Nephron progenitor cell (in vitro differentiated cells): ENCODE data around the gene PDCD5.

Experiments
- DNase-seq: peaks from one replicate; pipeline ENCODE4 v3.0.0; 2021
- H3K27ac Mint-ChIP-seq: 2 replicates; pipeline ENCODE4 v1.8.0; 2021; ENCODE audit warnings: mild to moderate bottlenecking, moderate library complexity, mixed read lengths
- H3K27me3 Mint-ChIP-seq: 2 replicates; pipeline ENCODE4 v1.8.0; 2021; ENCODE audit warnings: mild to moderate bottlenecking, low read depth, mixed read lengths; ENCODE audit not compliant: poor library complexity
- H3K36me3 Mint-ChIP-seq: 2 replicates; pipeline ENCODE4 v1.8.0; 2021; ENCODE audit warnings: low read depth, mixed read lengths
- H3K4me1 Mint-ChIP-seq: 2 replicates; pipeline ENCODE4 v1.8.0; 2021; ENCODE audit warnings: mixed read lengths
- H3K4me3 Mint-ChIP-seq: 2 replicates; pipeline ENCODE4 v1.8.0; 2021; ENCODE audit warnings: mild to moderate bottlenecking, moderate library complexity, mixed read lengths
- H3K9me3 Mint-ChIP-seq: 2 replicates; pipeline ENCODE4 v1.8.0; 2021; ENCODE audit warnings: mild to moderate bottlenecking, moderate library complexity, mixed read lengths
- TF ChIP-seq, protein P1 (sequence below): fragments of 200-600 bp; sonication (generic); IDR thresholded peaks from 2 replicates; pipeline ENCODE4 v1.5.0; 2021; ENCODE audit warnings: antibody characterized with exemption

PDCD5 gene

DNA sequence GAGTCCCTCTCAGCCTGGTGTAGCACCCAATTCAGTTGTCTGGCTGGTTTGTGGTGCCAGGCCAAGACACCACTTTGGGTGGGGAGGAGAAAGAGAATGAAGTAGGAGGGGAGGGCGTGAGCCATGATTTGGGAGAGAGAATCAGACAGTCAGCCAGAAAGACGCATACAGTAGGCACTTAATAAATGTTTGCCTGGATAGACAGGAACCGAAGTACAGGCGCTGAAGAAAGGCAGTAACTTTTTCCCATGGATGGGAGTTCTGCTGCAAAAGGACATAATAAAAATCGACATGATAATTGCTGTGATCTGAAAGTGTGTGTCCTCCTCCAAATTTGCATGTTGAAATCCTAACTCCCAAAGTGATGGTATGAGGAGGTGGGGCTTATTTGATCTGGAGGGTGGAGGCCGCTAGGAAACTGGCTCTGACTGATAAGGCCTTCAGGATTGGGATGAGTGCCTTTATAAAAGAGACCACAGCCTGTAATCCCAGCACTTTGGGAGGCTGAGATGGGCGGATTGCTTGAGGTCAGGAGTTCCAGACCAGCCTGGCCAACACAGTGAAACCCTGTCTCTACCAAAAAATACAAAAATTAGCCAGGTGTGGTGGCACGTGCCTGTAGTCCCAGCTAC, 38.4 kb upstream of the PDCD5 start:
- H3K27me3 Mint-ChIP-seq, result peaks cover 13% of the 10 kb centered on the region
- no peaks in the 10 kb centered on the region for H3K36me3 Mint-ChIP-seq
- H3K9me3 Mint-ChIP-seq, result no peaks in the 10 kb centered on the region
- no peak overlapping the region for H3K4me3 Mint-ChIP-seq
- no peak for DNase-seq
- TF ChIP-seq, protein P1, sequence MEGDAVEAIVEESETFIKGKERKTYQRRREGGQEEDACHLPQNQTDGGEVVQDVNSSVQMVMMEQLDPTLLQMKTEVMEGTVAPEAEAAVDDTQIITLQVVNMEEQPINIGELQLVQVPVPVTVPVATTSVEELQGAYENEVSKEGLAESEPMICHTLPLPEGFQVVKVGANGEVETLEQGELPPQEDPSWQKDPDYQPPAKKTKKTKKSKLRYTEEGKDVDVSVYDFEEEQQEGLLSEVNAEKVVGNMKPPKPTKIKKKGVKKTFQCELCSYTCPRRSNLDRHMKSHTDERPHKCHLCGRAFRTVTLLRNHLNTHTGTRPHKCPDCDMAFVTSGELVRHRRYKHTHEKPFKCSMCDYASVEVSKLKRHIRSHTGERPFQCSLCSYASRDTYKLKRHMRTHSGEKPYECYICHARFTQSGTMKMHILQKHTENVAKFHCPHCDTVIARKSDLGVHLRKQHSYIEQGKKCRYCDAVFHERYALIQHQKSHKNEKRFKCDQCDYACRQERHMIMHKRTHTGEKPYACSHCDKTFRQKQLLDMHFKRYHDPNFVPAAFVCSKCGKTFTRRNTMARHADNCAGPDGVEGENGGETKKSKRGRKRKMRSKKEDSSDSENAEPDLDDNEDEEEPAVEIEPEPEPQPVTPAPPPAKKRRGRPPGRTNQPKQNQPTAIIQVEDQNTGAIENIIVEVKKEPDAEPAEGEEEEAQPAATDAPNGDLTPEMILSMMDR, result no peak
- no peak overlapping the region for H3K27ac Mint-ChIP-seq
- H3K4me1 Mint-ChIP-seq, result no peaks in the 10 kb centered on the region

GRCh38 chr19:32543115-32543900, 37.7 kb upstream of the PDCD5 start:
- H3K4me3 Mint-ChIP-seq, result no peak overlapping the region
- no peaks in the 10 kb centered on the region for H3K9me3 Mint-ChIP-seq
- no peaks in the 10 kb centered on the region for H3K4me1 Mint-ChIP-seq
- peaks cover 10% of the 10 kb centered on the region for H3K27me3 Mint-ChIP-seq
- H3K27ac Mint-ChIP-seq, result no peak overlapping the region
- no peaks in the 10 kb centered on the region for H3K36me3 Mint-ChIP-seq
- TF ChIP-seq, protein P1, result no peak
- no peak for DNase-seq

DNA sequence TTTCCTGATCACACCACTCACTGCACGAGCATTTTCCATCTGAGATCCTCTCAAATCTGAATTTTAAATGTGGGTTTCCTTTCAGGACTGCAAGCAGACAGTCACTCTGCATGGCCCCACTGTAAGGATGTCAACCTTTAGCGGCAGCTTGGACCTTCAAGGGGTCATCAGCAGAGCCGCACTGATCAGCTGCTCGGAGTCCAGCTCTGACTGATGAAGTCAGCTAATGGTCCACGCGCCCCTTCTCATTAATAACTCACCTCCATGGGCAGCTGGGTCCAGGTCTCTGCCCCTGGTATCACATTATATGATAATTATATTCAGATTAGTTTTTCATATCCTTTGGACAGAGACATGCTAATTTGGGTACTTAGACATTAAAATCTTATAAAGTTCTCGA, 36.1 kb upstream of the PDCD5 start:
- Mint-ChIP-seq H3K36me3 (no peaks in the 10 kb centered on the region), H3K27ac (no peak overlapping the region), H3K4me3 (no peak overlapping the region), H3K27me3 (peaks cover 10% of the 10 kb centered on the region), H3K4me1 (no peaks in the 10 kb centered on the region), H3K9me3 (no peaks in the 10 kb centered on the region)
- TF ChIP-seq, protein P1, result no peak
- DNase-seq, result no peak

- Mint-ChIP-seq H3K36me3 (no peaks in the 10 kb centered on the region), H3K4me3 (no peak overlapping the region), H3K27me3 (peaks cover 5% of the 10 kb centered on the region), H3K27ac (no peak overlapping the region), H3K4me1 (no peaks in the 10 kb centered on the region), H3K9me3 (peaks cover 3% of the 10 kb centered on the region)
- DNase-seq, result no peak
- TF ChIP-seq, protein P1, result no peak
These were observed 30.3 kb upstream of the PDCD5 start for GRCh38 chr19:32550666-32551065.

GRCh38 chr19:32555786-32556185, 25.2 kb upstream of the PDCD5 start:
- DNase-seq, result no peak
- peaks cover 3% of the 10 kb centered on the region for H3K9me3 Mint-ChIP-seq
- H3K4me3 Mint-ChIP-seq, result no peak overlapping the region
- no peak overlapping the region for H3K27ac Mint-ChIP-seq
- peaks cover 5% of the 10 kb centered on the region for H3K4me1 Mint-ChIP-seq
- H3K36me3 Mint-ChIP-seq, result no peaks in the 10 kb centered on the region
- H3K27me3 Mint-ChIP-seq, result peaks cover 23% of the 10 kb centered on the region
- TF ChIP-seq, protein P1, result no peak
